Esophagus squamous epithelium (tissue), 5 donors: ENCODE measurements around the gene RABIF. TPM values are rescaled to one million over a fixed set of nuclear protein-coding genes. Genes with fewer than 3 reads are reported as not detected.
A peak's percentile ranks its signal among the peaks of the same experiment; 100 is the strongest.
"Not testable (repeated sequence)": the region's sequence is repeated elsewhere in the genome, so short reads cannot be mapped to it uniquely, and the experiment has no call there.

Source experiments
- DNase-seq: peaks from one replicate; lab custom pipeline; 2025; lab: John Stamatoyannopoulos, UW
- H3K27ac ChIP-seq, 4 donors: fragments of 200-600 bp; sonication (generic); one replicate each; pipeline ENCODE4 v1.5.1; 2016 to 2019; ENCODE audit warnings: mild to moderate bottlenecking in 1 of 4
- H3K27me3 ChIP-seq, 4 donors: fragments of 200-600 bp; sonication (generic); 1 replicate in 3 of 4; 2 replicates in 1 of 4; pipeline versions ENCODE4 v1.5.1 to v1.6.0; 2017 to 2021; ENCODE audit warnings: antibody characterized with exemption in 1 of 4
- H3K36me3 ChIP-seq, 3 donors: fragments of 200-600 bp; sonication (generic); one replicate each; pipeline ENCODE4 v1.5.1; 2016 to 2019
- H3K4me1 ChIP-seq, 3 donors: fragments of 200-600 bp; sonication (generic); one replicate each; pipeline ENCODE4 v1.5.1; 2017 to 2019
- H3K4me3 ChIP-seq, 4 donors: fragments of 200-600 bp; sonication (generic); 1 replicate in 3 of 4; 2 replicates in 1 of 4; pipeline ENCODE4 v1.5.1; 2016 to 2019; ENCODE audit warnings: mild to moderate bottlenecking in 2 of 4, moderate library complexity in 1 of 4
- H3K9me3 ChIP-seq, 3 donors: fragments of 200-600 bp; sonication (generic); one replicate each; pipeline ENCODE4 v1.5.1; 2016 to 2019
- CTCF ChIP-seq, 6 experiments: fragments of 450-650 bp in 4 of 6; fragments of 200-600 bp in 2 of 6; sonication (generic) in 2 of 6; IDR thresholded peaks; one replicate each; pipeline ENCODE4 v1.5.1; 2016 to 2019; ENCODE audit warnings: antibody characterized with exemption in 6 of 6, mild to moderate bottlenecking in 4 of 6, moderate library complexity in 4 of 6
- POLR2A ChIP-seq, 4 donors: fragments of 450-650 bp; IDR thresholded peaks; one replicate each; pipeline ENCODE4 v1.6.1; 2017; ENCODE audit warnings: antibody characterized with exemption in 4 of 4, mild to moderate bottlenecking in 4 of 4, moderate library complexity in 3 of 4
- WGBS, 2 donors: methylation state at CpG; one replicate each; pipeline ENCODE4 v1.1.5; 2018; 5-methylcytosine and 5-hydroxymethylcytosine counted together
- intact Hi-C: fragments of 100-400 bp; cut with DNase I; formaldehyde crosslinking; loops from one replicate; pipeline ENCODE4 v1.15.0; 2022
- small RNA-seq, 4 donors: library from RNA; depleted of rRNA; stranded (forward); fragments of <200 nt; gene quantifications; one replicate each; pipeline ENCODE3, GENCODE V24; 2016
- total RNA-seq, 4 donors: library from RNA; depleted of rRNA; stranded (reverse); fragments of >200 nt; gene quantifications; one replicate each; pipeline ENCODE4 v1.1.0, GENCODE V29; 2016
- donor health status: DM: yes; HTN: yes; CAD: no.

The RABIF gene
- total RNA-seq, 4 donors from 2014 or later: 4.9 to 10.4 (median 8.0) TPM

- Histone ChIP-seq H3K27ac (peak overlapping the region; percentile 65 to 72 (median 70)), H3K4me3 (no peak overlapping the region), H3K36me3 (no peaks in the 10 kb centered on the region), H3K9me3 (no peaks in the 10 kb centered on the region), H3K27me3 (no peaks in the 10 kb centered on the region), H3K4me1 (peaks cover 34 to 49% (median 34%) of the 10 kb centered on the region in 3 donors)
- TF ChIP-seq CTCF (IDR thresholded peaks at IDR 0.05): no peak
- TF ChIP-seq POLR2A (IDR thresholded peaks at IDR 0.05): no peak
- 46 to 48% methylated on average over 6 to 9 of the region's 10 CpGs for WGBS, 2 donors
- DNase-seq: no peak
- intact Hi-C loops: no loop called here
Observed at GRCh38 chr1:202834771-202835547, 54.0 kb downstream of the RABIF start.

DNA sequence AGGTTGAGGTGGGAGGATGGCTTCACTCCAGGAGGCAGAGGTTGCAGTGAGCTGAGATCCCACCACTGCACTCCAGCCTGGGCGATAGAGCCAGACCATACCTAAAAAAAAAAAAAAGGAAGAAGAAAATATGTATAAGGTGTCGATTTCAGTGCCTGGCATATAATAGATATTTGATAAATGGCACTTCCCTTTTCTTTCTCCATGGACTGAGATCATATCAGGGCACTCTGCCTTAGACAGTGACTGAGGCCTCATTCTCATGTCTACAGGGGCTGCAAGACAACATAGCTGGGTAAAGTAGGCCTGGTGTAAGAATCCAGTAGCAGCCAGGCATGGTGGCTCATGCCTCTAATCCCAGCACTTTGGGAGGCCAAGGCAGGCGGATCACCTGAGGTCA lies 57.0 kb downstream of the RABIF start:
- no peaks in the 10 kb centered on the region for H3K36me3 ChIP-seq
- no peaks in the 10 kb centered on the region for H3K9me3 ChIP-seq
- peaks cover 22 to 33% (median 23%) of the 10 kb centered on the region in 3 donors for H3K4me1 ChIP-seq
- TF ChIP-seq POLR2A (IDR thresholded peaks at IDR 0.05) (no peak), CTCF (IDR thresholded peaks at IDR 0.05) (no peak)
- H3K27me3 ChIP-seq: no peaks in the 10 kb centered on the region
- WGBS, 2 donors: 53 to 87% methylated on average over 3 of the region's 3 CpGs
- no peak overlapping the region for H3K27ac ChIP-seq
- intact Hi-C loops: no loop called here
- no peak for DNase-seq
- no peak overlapping the region for H3K4me3 ChIP-seq

- WGBS, 2 donors: 91 to 93% methylated on average over 9 of the region's 9 CpGs
- H3K27me3 ChIP-seq, H3K9me3 ChIP-seq, H3K4me3 ChIP-seq, intact Hi-C loops, H3K4me1 ChIP-seq, DNase-seq, H3K36me3 ChIP-seq, H3K27ac ChIP-seq: not testable (repeated sequence)
Observed at GRCh38 chr1:202829223-202829622, 59.7 kb downstream of the RABIF start.

Small RNA genes within 50 kb of the gene (small RNA-seq; reads per million reads assigned to genes)
- 0 reads per million in 4 donors for gene RF00019

Other genes with a start within 250 kb of the RABIF start
- gene SYT2, start 178.7 kb downstream of the RABIF start, total RNA-seq: not detected
- gene KDM5B, start 80.7 kb downstream of the RABIF start, total RNA-seq: 10 to 100 TPM; 41.2 to 88.9 (median 60.3) TPM
- gene PCAT6, start 78.2 kb downstream of the RABIF start, total RNA-seq: 1 to 10 TPM in 2 of 4 donors, under 1 TPM in 2; 0.57 to 1.2 (median 1.1) TPM
- gene KLHL12, start 38.1 kb upstream of the RABIF start, total RNA-seq: 10 to 100 TPM; 11.1 to 19.9 (median 14.1) TPM
- 100 to 1,000 TPM in 3 of 4 donors, 10 to 100 TPM in 1; 94.0 to 114 (median 107) TPM for gene ADIPOR1, start 69.2 kb upstream of the RABIF start, total RNA-seq
- gene CYB5R1, start 78.1 kb upstream of the RABIF start, total RNA-seq: 100 to 1,000 TPM in 1 of 4 donors, 10 to 100 TPM in 3; 52.6 to 103 (median 73.1) TPM
- 10 to 100 TPM; 39.4 to 77.4 (median 66.5) TPM for gene TMEM183A, start 118.2 kb upstream of the RABIF start, total RNA-seq
- gene PPFIA4, start 137.3 kb upstream of the RABIF start, total RNA-seq: 1 to 10 TPM in 2 of 4 donors, under 1 TPM in 2; 0.35 to 1.7 (median 0.93) TPM
- not detected for gene MYOG, start 196.9 kb upstream of the RABIF start, total RNA-seq
- gene ADORA1, start 238.6 kb upstream of the RABIF start, total RNA-seq: 1 to 10 TPM in 1 of 4 donors, under 1 TPM in 2, not detected in 1; 0.64 to 1.7 (median 0.66) TPM